T-cell (primary cell): ENCODE results near the gene HAUS7. TPM values are rescaled to one million over a fixed set of nuclear protein-coding genes. Genes with fewer than 3 reads are reported as not detected.

Experiments used
- ATAC-seq, 4 experiments: fragments of 200-7000 bp in 3 of 4; fragments of 150-1000 bp in 1 of 4; cut with Tn5 transposase; replicated peaks in 1 of 4; 1 replicate in 3 of 4; 2 replicates in 1 of 4; pipeline ENCODE4 v1.10.0; 2021; ENCODE audit warnings: moderate library complexity in 3 of 4, mild to moderate bottlenecking in 2 of 4, moderate number of reproducible peaks in 1 of 4
- CTCF ChIA-PET, 2 donors: fragments of 300-600 bp; sonication (Branson Sonifier 250); formaldehyde crosslinking; loops; one replicate each; lab custom pipeline; 2022; ENCODE audit warnings: antibody characterized with exemption in 2 of 2; lab: Charles Lee
- POLR2A ChIA-PET, 2 donors: fragments of 300-600 bp; sonication (Branson Sonifier 250); formaldehyde crosslinking; loops; one replicate each; lab custom pipeline; 2022; ENCODE audit warnings: antibody characterized with exemption in 2 of 2; lab: Charles Lee
- DNase-seq, 35 experiments: peaks; one replicate each; pipeline versions ENCODE4 v3.0.0 to v3.0.0-alpha.2; 2013 to 2023
- H3K27ac ChIP-seq: one replicate; pipeline ENCODE4 v1.5.1; 2013; ENCODE audit warnings: low read length
- H3K27me3 ChIP-seq, 2 experiments: replicated peaks in 1 of 2; 1 replicate in 1 of 2; 2 replicates in 1 of 2; pipeline versions ENCODE4 v1.6.1 to v1.7.0; 2013; ENCODE audit warnings: low read length in 1 of 2, mixed read lengths in 1 of 2; ENCODE audit not compliant: control insufficient read depth in 2 of 2, insufficient read depth in 2 of 2; ENCODE audit errors: extremely low read depth in 1 of 2
- H3K36me3 ChIP-seq, 2 donors: 1 replicate in 1 of 2; 2 replicates in 1 of 2; pipeline versions ENCODE4 v1.6.1 to v1.7.0; 2013; ENCODE audit warnings: low read length in 1 of 2; ENCODE audit not compliant: control insufficient read depth in 2 of 2, insufficient read depth in 1 of 2; ENCODE audit errors: extremely low read depth in 1 of 2
- H3K4me1 ChIP-seq, 2 experiments: 1 replicate in 1 of 2; 2 replicates in 1 of 2; pipeline versions ENCODE4 v1.6.1 to v1.7.0; 2013; ENCODE audit warnings: low read length in 2 of 2, mixed read lengths in 1 of 2; ENCODE audit not compliant: insufficient read depth in 2 of 2, control insufficient read depth in 1 of 2; ENCODE audit errors: extremely low read depth in 1 of 2
- H3K4me3 ChIP-seq, 2 donors: 1 replicate in 1 of 2; 2 replicates in 1 of 2; pipeline versions ENCODE4 v1.5.1 to v1.7.0; 2013; ENCODE audit warnings: mild to moderate bottlenecking in 2 of 2, low read length in 1 of 2, moderate library complexity in 1 of 2; ENCODE audit not compliant: control insufficient read depth in 1 of 2; ENCODE audit errors: extremely low read depth in 1 of 2
- H3K9me3 ChIP-seq: 2 replicates; pipeline ENCODE4 v1.7.0; 2013
- H3K27ac Mint-ChIP-seq, 2 donors: one replicate each; pipeline ENCODE4 v1.8.0; 2020 to 2021; ENCODE audit warnings: mild to moderate bottlenecking in 2 of 2, mixed read lengths in 2 of 2
- H3K27me3 Mint-ChIP-seq, 2 donors: one replicate each; pipeline ENCODE4 v1.8.0; 2021 to 2022; ENCODE audit warnings: mixed read lengths in 2 of 2
- H3K36me3 Mint-ChIP-seq: one replicate; pipeline ENCODE4 v1.8.0; 2021; ENCODE audit warnings: mixed read lengths
- H3K4me1 Mint-ChIP-seq, 3 donors: one replicate each; pipeline ENCODE4 v1.8.0; 2020 to 2022; ENCODE audit warnings: mixed read lengths in 3 of 3, mild to moderate bottlenecking in 1 of 3
- H3K4me3 Mint-ChIP-seq, 3 donors: one replicate each; pipeline ENCODE4 v1.8.0; 2020 to 2022; ENCODE audit warnings: mild to moderate bottlenecking in 3 of 3, mixed read lengths in 3 of 3, moderate library complexity in 3 of 3
- H3K9me3 Mint-ChIP-seq, 3 donors: one replicate each; pipeline ENCODE4 v1.8.0; 2020 to 2022; ENCODE audit warnings: mixed read lengths in 3 of 3
- WGBS: methylation state at CpG from one replicate; pipeline ENCODE4 v1.1.5; 2013; ENCODE audit warnings: missing lambda C conversion rate; ENCODE audit not compliant: insufficient coverage; 5-methylcytosine and 5-hydroxymethylcytosine counted together
- total RNA-seq, 35 experiments: library from RNA in 6 of 35; stranded (reverse) in 6 of 35; fragments of 120-200 nt in 1 of 35; gene quantifications; one replicate each; pipeline versions ENCODE4 v1.2.1 to v1.2.4 and lab custom pipeline; 2013 to 2026

HAUS7 gene
- total RNA-seq, 5 donors from 2014 or later (not counting 1 experiment from before 2014, with no cell fraction given): 30.7 to 58.4 (median 48.6) TPM

DNA sequence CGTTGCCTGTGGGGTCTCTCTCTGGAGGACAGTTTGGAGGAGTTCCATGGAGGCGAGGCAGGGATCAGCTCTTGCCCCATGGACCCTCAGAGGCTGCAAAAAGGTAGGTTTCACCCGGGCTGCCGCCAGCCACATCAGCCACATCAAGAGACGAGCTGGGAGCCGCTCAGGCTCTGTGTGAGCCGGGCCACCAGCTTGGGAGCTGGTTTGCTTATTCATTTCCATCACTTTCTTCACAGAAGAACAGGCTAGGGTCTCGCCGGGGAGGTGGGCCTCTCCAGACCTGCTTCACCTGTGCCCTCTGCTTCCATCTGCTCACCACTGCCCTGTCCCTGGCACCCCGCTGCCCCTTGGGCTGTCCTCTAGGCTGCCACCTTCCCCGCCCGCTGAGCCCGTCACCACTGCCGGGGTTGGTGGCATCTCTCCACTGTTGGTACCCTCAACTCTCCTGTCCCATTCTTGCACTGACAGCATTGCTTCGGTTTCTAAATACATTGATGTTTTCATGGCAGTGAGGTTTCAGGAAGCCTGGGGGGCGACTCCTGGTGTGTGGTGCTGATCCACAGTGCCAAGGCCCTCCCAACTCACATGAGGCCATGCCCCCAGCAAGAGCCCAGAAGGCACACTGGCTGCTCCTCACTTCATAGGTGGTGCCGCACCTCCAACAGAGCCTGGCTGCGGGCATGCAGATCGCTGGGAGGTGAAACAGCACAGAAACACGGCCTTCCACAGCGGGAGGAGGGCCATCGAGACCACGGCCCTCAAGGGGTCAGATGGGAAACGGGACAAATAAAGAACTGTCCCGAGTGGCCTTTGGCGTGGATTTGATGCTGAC, 20.0 kb downstream of the HAUS7 start:
- Histone ChIP-seq H3K4me1 (no peaks in the 10 kb centered on the region), H3K9me3 (no peaks in the 10 kb centered on the region), H3K27ac (no peak overlapping the region), H3K4me3 (no peak overlapping the region), H3K27me3 (no peaks in the 10 kb centered on the region), H3K36me3 (peaks cover 7 to 9% of the 10 kb centered on the region in 2 donors)
- DNase-seq (no peak), ATAC-seq (no peak)
- no peaks in the 10 kb centered on the region for H3K27me3 Mint-ChIP-seq
- CTCF ChIA-PET: no interaction called here
- POLR2A ChIA-PET: no interaction called here
- H3K9me3 Mint-ChIP-seq: no peaks in the 10 kb centered on the region
- H3K36me3 Mint-ChIP-seq: peaks cover 9% of the 10 kb centered on the region
- H3K4me1 Mint-ChIP-seq: no peaks in the 10 kb centered on the region
- H3K4me3 Mint-ChIP-seq: no peak overlapping the region
- H3K27ac Mint-ChIP-seq: no peak overlapping the region
- WGBS: 94% methylated on average over 12 of the region's 26 CpGs

- CTCF ChIA-PET: interaction anchor here in 1 of 2 donors (0.6 kb wide), 1 partner anchor 63 kb away, joined by 3 read pairs; no protein-coding TSS in a partner anchor
- Mint-ChIP-seq H3K4me3 (no peak overlapping the region), H3K27me3 (no peaks in the 10 kb centered on the region), H3K27ac (no peak overlapping the region), H3K36me3 (peaks cover 9% of the 10 kb centered on the region), H3K4me1 (no peaks in the 10 kb centered on the region), H3K9me3 (no peaks in the 10 kb centered on the region)
- no peak overlapping the region for H3K4me3 ChIP-seq
- POLR2A ChIA-PET: no interaction called here
- ATAC-seq (no peak), DNase-seq (no peak)
- H3K27ac ChIP-seq: no peak overlapping the region
- H3K9me3 ChIP-seq: no peaks in the 10 kb centered on the region
- H3K27me3 ChIP-seq: no peaks in the 10 kb centered on the region
- H3K36me3 ChIP-seq: peaks cover 6 to 7% of the 10 kb centered on the region in 2 donors
- WGBS: 96% methylated on average over 10 of the region's 15 CpGs
- H3K4me1 ChIP-seq: no peaks in the 10 kb centered on the region
Observed at GRCh38 chrX:153449368-153450113, 20.8 kb downstream of the HAUS7 start.

- POLR2A ChIA-PET: no interaction called here
- CTCF ChIA-PET: interaction anchor here (0.5 to 0.6 kb wide), 2 partner anchors 12 to 62 kb away, joined by 3 read pairs; no protein-coding TSS in a partner anchor
- no peaks in the 10 kb centered on the region for H3K9me3 Mint-ChIP-seq
- H3K27ac Mint-ChIP-seq: no peak overlapping the region
- no peaks in the 10 kb centered on the region for H3K27me3 Mint-ChIP-seq
- Histone ChIP-seq H3K27ac (no peak overlapping the region), H3K4me1 (no peaks in the 10 kb centered on the region), H3K27me3 (no peaks in the 10 kb centered on the region), H3K36me3 (peaks cover 6 to 7% of the 10 kb centered on the region in 2 donors), H3K4me3 (no peak overlapping the region), H3K9me3 (no peaks in the 10 kb centered on the region)
- DNase-seq (no peak), ATAC-seq (no peak)
- no peaks in the 10 kb centered on the region for H3K4me1 Mint-ChIP-seq
- H3K4me3 Mint-ChIP-seq: no peak overlapping the region
- whole genome bisulfite sequencing: 96% methylated on average over 10 of the region's 21 CpGs
- H3K36me3 Mint-ChIP-seq: peaks cover 9% of the 10 kb centered on the region
Observed at GRCh38 chrX:153448556-153449367, 21.6 kb downstream of the HAUS7 start.

GRCh38 chrX:153447581-153447960, 22.8 kb downstream of the HAUS7 start:
- Histone ChIP-seq H3K9me3 (no peaks in the 10 kb centered on the region), H3K27ac (no peak overlapping the region), H3K27me3 (no peaks in the 10 kb centered on the region), H3K4me1 (no peaks in the 10 kb centered on the region), H3K36me3 (peaks cover 5 to 6% of the 10 kb centered on the region in 2 donors), H3K4me3 (no peak overlapping the region)
- H3K36me3 Mint-ChIP-seq: peaks cover 9% of the 10 kb centered on the region
- no peaks in the 10 kb centered on the region for H3K27me3 Mint-ChIP-seq
- CTCF ChIA-PET: no interaction called here
- POLR2A ChIA-PET: no interaction called here
- no peaks in the 10 kb centered on the region for H3K9me3 Mint-ChIP-seq
- H3K27ac Mint-ChIP-seq: no peak overlapping the region
- ATAC-seq: no peak
- DNase-seq: no peak
- no peaks in the 10 kb centered on the region for H3K4me1 Mint-ChIP-seq
- WGBS: 73% methylated on average over 3 of the region's 8 CpGs
- H3K4me3 Mint-ChIP-seq: no peak overlapping the region

DNA sequence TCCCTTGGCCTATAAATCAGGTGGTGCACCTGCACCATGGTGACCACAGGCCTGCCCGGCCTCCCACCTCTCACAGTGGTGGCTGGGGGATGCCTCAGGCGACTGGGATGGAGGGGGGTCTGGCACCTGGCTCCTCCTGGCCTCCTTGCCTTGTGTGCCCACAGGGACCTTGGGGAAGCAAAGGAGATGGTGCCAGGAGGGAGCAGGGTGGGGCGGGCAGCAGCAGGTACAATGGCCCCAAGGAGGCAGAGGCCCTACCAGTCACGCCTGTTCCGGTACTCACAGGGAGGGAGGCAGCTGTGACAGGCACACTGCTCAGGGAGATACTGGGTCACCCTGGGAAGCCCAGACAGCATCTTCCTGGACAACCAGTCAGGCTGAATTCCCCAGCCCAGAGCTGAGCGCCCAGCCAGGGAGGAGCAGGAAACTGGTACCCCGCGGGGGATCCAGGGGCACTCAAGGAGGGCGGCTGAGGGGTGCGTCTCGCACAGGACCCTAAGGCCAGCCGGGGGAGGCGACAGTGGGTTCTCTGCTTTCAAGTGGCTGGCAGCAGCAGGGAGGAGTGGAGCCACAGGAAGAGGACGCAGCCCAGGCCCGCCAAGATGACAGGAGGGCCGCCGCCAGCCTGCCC, 23.3 kb downstream of the HAUS7 start:
- ATAC-seq (no peak), DNase-seq (no peak)
- ChIA-PET CTCF (no interaction called here), POLR2A (no interaction called here)
- H3K9me3 Mint-ChIP-seq: no peaks in the 10 kb centered on the region
- H3K9me3 ChIP-seq: no peaks in the 10 kb centered on the region
- H3K27ac ChIP-seq: no peak overlapping the region
- no peak overlapping the region for H3K4me3 ChIP-seq
- H3K36me3 ChIP-seq: peaks cover 5 to 6% of the 10 kb centered on the region in 2 donors
- H3K27ac Mint-ChIP-seq: no peak overlapping the region
- H3K36me3 Mint-ChIP-seq: peaks cover 9% of the 10 kb centered on the region
- no peaks in the 10 kb centered on the region for H3K4me1 ChIP-seq
- H3K4me1 Mint-ChIP-seq: no peaks in the 10 kb centered on the region
- no peaks in the 10 kb centered on the region for H3K27me3 Mint-ChIP-seq
- 85% methylated on average over 13 of the region's 17 CpGs for WGBS
- no peaks in the 10 kb centered on the region for H3K27me3 ChIP-seq
- no peak overlapping the region for H3K4me3 Mint-ChIP-seq

GRCh38 chrX:153446636-153446936, 23.8 kb downstream of the HAUS7 start:
- WGBS: no CpG with 5 or more reads among the region's 10 CpGs
- H3K27me3 ChIP-seq: no peaks in the 10 kb centered on the region
- no peaks in the 10 kb centered on the region for H3K9me3 Mint-ChIP-seq
- no peak overlapping the region for H3K4me3 Mint-ChIP-seq
- no peaks in the 10 kb centered on the region for H3K4me1 ChIP-seq
- no peaks in the 10 kb centered on the region for H3K4me1 Mint-ChIP-seq
- POLR2A ChIA-PET: no interaction called here
- no peaks in the 10 kb centered on the region for H3K27me3 Mint-ChIP-seq
- CTCF ChIA-PET: no interaction called here
- H3K36me3 ChIP-seq: peaks cover 5 to 6% of the 10 kb centered on the region in 2 donors
- no peak overlapping the region for H3K27ac ChIP-seq
- no peaks in the 10 kb centered on the region for H3K9me3 ChIP-seq
- DNase-seq (no peak), ATAC-seq (no peak)
- peaks cover 9% of the 10 kb centered on the region for H3K36me3 Mint-ChIP-seq
- H3K4me3 ChIP-seq: no peak overlapping the region
- H3K27ac Mint-ChIP-seq: no peak overlapping the region
